Measurements from ENCODE around the gene ZNF385B.

DNA sequence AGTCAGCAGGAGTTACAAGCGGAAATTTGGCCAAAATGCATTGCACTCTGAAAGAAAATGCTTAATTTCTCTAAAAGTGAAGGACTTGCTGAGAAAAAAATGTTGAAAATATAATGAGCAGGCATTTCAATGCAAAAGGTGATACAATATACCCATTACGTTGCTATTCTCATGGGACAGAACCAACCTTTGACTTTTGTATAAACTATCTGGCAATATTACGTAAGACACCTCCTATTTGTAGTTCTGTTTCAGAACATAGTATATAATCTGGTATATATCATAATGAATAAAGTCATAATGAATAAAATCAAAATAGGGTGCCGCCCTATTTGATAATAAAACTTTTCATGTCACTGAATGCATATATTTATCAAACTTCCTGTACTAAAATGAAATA is 310.6 kb downstream of the ZNF385B start:
- TF ChIP-seq, protein P1, sequence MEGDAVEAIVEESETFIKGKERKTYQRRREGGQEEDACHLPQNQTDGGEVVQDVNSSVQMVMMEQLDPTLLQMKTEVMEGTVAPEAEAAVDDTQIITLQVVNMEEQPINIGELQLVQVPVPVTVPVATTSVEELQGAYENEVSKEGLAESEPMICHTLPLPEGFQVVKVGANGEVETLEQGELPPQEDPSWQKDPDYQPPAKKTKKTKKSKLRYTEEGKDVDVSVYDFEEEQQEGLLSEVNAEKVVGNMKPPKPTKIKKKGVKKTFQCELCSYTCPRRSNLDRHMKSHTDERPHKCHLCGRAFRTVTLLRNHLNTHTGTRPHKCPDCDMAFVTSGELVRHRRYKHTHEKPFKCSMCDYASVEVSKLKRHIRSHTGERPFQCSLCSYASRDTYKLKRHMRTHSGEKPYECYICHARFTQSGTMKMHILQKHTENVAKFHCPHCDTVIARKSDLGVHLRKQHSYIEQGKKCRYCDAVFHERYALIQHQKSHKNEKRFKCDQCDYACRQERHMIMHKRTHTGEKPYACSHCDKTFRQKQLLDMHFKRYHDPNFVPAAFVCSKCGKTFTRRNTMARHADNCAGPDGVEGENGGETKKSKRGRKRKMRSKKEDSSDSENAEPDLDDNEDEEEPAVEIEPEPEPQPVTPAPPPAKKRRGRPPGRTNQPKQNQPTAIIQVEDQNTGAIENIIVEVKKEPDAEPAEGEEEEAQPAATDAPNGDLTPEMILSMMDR (IDR thresholded peaks at IDR 0.05; ENCODE audit: insufficient read depth, low read length, poor library complexity, severe bottlenecking): no peak
- no peak for TF ChIP-seq EZH2phosphoT487 (conservative IDR thresholded peaks at IDR 0.05; ENCODE audit: low read length)
